NB4 (cell line): ENCODE measurements around the gene CBX5.

Experiments used
- CTCF ChIP-seq: IDR thresholded peaks from one replicate; pipeline ENCODE4 v1.5.1; 2012; ENCODE audit warnings: low read depth, low read length
- MAX ChIP-seq: IDR thresholded peaks from 2 replicates; pipeline ENCODE4 v1.6.1; 2011; ENCODE audit warnings: low read depth, low read length
- MYC ChIP-seq: IDR thresholded peaks from 2 replicates; pipeline ENCODE4 v1.6.1; 2011; ENCODE audit warnings: low read depth, low read length

DNA sequence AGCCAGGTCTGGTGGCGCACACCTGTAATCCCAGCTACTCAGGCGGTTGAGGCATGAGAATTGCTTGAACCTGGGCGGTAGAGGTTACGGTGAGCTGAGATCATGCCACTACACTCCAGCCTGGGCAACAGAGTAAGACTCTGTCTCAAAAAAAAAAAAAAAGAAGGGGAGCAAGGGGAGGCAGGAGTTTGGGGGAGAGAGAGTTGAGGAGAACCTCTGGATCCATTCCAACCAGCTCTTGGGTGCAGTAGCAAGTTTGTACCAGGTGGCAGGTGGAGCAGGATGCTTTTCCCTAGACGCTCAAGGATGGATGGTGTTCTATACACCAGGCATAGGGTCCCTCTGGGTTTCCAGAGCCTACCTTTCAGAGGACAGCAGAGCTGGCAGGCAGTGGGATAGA lies 19.0 kb upstream of the CBX5 start:
- no peak for TF ChIP-seq CTCF
- no peak for TF ChIP-seq MYC
- TF ChIP-seq MAX = no peak
